Caco-2 (cell line): ENCODE measurements around the gene C1orf174. TPM values are rescaled to one million over a fixed set of nuclear protein-coding genes. Genes with fewer than 3 reads are reported as not detected.

Source experiments
- BruUV-seq: library from RNA; stranded (reverse); fragments of 400-500 nt; replicated peaks from 2 replicates; lab custom pipeline; 2021; lab: Mats Ljungman, UMichigan
- CTCF ChIA-PET: fragments of 300-600 bp; sonication (Branson Sonifier 250); formaldehyde crosslinking; loops from one replicate; lab custom pipeline; 2022; ENCODE audit warnings: antibody characterized with exemption; lab: Charles Lee
- POLR2A ChIA-PET: fragments of 300-600 bp; sonication (Branson Sonifier 250); formaldehyde crosslinking; loops from one replicate; lab custom pipeline; 2022; ENCODE audit warnings: antibody characterized with exemption; lab: Charles Lee
- DNase-seq, 2 experiments: peaks; one replicate each; pipeline versions ENCODE4 v3.0.0 to v3.0.0-alpha.2; 2020 to 2022
- H3K27me3 ChIP-seq: replicated peaks from 2 replicates; pipeline ENCODE4 v1.6.0; 2011; ENCODE audit warnings: low read length; ENCODE audit not compliant: control insufficient read depth, insufficient read depth
- H3K36me3 ChIP-seq: 2 replicates; pipeline ENCODE4 v1.5.1; 2011; ENCODE audit warnings: low read length; ENCODE audit not compliant: control insufficient read depth, insufficient read depth
- H3K4me1 ChIP-seq: fragments of 250-450 bp; sonication (Bioruptor Pico); 2 replicates; pipeline ENCODE4 v1.5.1; 2020; ENCODE audit warnings: mild to moderate bottlenecking
- H3K4me3 ChIP-seq: 2 replicates; pipeline ENCODE4 v1.5.1; 2011; ENCODE audit warnings: low read depth, mild to moderate bottlenecking, control low read depth, low read length
- H3K9me3 ChIP-seq: fragments of 250-450 bp; sonication (Bioruptor Pico); 2 replicates; pipeline ENCODE4 v1.5.1; 2020; ENCODE audit warnings: mild to moderate bottlenecking, moderate library complexity
- H3K27ac Mint-ChIP-seq: one replicate; pipeline ENCODE4 v1.8.0; 2022; ENCODE audit warnings: mixed read lengths; ENCODE audit not compliant: unreplicated experiment
- H3K27me3 Mint-ChIP-seq: one replicate; pipeline ENCODE4 v1.8.0; 2022; ENCODE audit warnings: mixed read lengths; ENCODE audit not compliant: insufficient read depth, unreplicated experiment
- H3K36me3 Mint-ChIP-seq: one replicate; pipeline ENCODE4 v1.8.0; 2022; ENCODE audit warnings: mild to moderate bottlenecking, mixed read lengths; ENCODE audit not compliant: insufficient read depth, unreplicated experiment
- H3K4me1 Mint-ChIP-seq: one replicate; pipeline ENCODE4 v1.8.0; 2022; ENCODE audit warnings: low read depth, mixed read lengths; ENCODE audit not compliant: unreplicated experiment
- H3K4me3 Mint-ChIP-seq: one replicate; pipeline ENCODE4 v1.8.0; 2022; ENCODE audit warnings: mild to moderate bottlenecking, moderate library complexity, mixed read lengths; ENCODE audit not compliant: unreplicated experiment
- H3K9me3 Mint-ChIP-seq: one replicate; pipeline ENCODE4 v1.8.0; 2022; ENCODE audit warnings: mixed read lengths; ENCODE audit not compliant: unreplicated experiment
- intact Hi-C: fragments of 100-400 bp; cut with micrococcal nuclease; formaldehyde crosslinking; loops from one replicate; pipeline ENCODE4 v1.10.0; 2022; ENCODE audit not compliant: unreplicated experiment
- total RNA-seq: library from RNA; stranded (reverse); gene quantifications from 2 replicates; pipeline ENCODE4 v1.2.3, GENCODE V29; 2022
- TF ChIP-seq, protein P1 (sequence below), 2 experiments: fragments of 200-600 bp in 1 of 2; IDR thresholded peaks; 1 replicate in 1 of 2; 2 replicates in 1 of 2; pipeline versions ENCODE4 v1.5.1 to v1.8.0; 2011 to 2022; ENCODE audit warnings: antibody characterized with exemption in 1 of 2, control low read depth in 1 of 2, inconsistent platforms in 1 of 2, low read depth in 1 of 2, low read length in 1 of 2, mild to moderate bottlenecking in 1 of 2, moderate library complexity in 1 of 2; ENCODE audit not compliant: insufficient read depth in 1 of 2, severe bottlenecking in 1 of 2, unreplicated experiment in 1 of 2

C1orf174 gene
- total RNA-seq, 1 experiment from 2014 or later, result 19.2 TPM

DNA sequence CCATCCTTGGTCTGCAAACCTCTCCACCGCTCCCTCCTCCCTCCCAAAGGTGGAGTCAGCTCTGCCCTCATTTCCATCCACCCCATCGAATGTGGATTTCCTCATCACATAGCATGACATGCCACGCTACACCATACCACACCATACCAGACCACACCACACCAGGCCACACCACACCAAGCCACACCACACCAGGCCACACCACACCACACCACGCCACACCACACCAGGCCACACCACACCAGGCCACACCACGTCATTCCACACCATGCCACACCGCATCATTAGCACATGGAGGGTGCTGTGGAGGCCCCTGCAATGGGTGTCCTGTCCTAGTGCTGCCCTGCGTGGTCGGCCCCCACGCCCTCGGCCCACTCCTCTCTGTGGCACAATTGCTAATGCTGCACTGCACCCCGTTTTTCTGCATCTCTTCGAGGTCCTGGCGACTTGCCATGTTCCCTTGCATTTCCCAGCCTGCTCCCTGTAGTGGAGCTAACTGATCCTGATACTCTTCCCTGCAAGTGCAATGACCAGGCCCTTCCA, 31.5 kb downstream of the C1orf174 start:
- peaks cover 7% of the 10 kb centered on the region for H3K4me1 Mint-ChIP-seq
- Histone ChIP-seq H3K4me1 (no peaks in the 10 kb centered on the region), H3K36me3 (peaks cover 3% of the 10 kb centered on the region; the same call in 1 of the 2 replicates), H3K27me3 (no peaks in the 10 kb centered on the region), H3K9me3 (no peaks in the 10 kb centered on the region), H3K4me3 (no peak overlapping the region)
- no peak overlapping the region for H3K27ac Mint-ChIP-seq
- BruUV-seq, result no TSS peak
- H3K36me3 Mint-ChIP-seq, result peaks cover 15% of the 10 kb centered on the region
- H3K9me3 Mint-ChIP-seq, result no peaks in the 10 kb centered on the region
- intact Hi-C loops, result no loop called here
- ChIA-PET CTCF (no interaction called here), POLR2A (no interaction called here)
- no peak for DNase-seq
- TF ChIP-seq, protein P1, sequence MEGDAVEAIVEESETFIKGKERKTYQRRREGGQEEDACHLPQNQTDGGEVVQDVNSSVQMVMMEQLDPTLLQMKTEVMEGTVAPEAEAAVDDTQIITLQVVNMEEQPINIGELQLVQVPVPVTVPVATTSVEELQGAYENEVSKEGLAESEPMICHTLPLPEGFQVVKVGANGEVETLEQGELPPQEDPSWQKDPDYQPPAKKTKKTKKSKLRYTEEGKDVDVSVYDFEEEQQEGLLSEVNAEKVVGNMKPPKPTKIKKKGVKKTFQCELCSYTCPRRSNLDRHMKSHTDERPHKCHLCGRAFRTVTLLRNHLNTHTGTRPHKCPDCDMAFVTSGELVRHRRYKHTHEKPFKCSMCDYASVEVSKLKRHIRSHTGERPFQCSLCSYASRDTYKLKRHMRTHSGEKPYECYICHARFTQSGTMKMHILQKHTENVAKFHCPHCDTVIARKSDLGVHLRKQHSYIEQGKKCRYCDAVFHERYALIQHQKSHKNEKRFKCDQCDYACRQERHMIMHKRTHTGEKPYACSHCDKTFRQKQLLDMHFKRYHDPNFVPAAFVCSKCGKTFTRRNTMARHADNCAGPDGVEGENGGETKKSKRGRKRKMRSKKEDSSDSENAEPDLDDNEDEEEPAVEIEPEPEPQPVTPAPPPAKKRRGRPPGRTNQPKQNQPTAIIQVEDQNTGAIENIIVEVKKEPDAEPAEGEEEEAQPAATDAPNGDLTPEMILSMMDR (IDR thresholded peaks at IDR 0.05; ENCODE audit: insufficient read depth in 1 of 2, low read depth in 1 of 2, low read length in 1 of 2, severe bottlenecking in 1 of 2, unreplicated experiment in 1 of 2), result no peak
- no peaks in the 10 kb centered on the region for H3K27me3 Mint-ChIP-seq
- no peak overlapping the region for H3K4me3 Mint-ChIP-seq

DNA sequence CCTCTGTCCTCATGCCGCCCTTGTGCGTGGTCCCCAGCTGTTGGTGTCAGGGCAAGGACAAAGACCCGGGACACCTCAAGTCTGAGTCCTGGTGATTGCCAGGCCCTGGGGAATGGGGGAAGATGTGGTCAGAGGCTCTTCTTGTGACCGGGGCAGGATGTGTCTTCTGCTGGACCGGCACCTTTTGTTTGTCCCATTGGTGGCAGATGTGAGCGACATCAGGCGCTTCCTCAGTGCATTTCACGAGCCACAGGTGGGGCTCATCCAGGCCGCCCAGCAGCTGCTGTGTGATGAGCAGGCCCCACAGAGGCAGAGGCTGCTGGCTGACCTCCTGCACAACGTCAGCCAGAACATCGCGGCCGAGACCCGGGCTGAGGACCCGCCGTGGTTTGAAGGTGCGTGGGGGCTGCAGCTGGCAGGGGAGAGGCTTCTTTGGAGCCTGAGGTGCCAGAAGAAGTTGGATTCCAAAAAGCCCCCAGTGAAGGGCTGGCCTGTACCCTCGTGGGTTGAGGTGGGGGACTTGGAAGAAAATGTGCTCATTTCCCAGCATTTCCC, 34.4 kb downstream of the C1orf174 start:
- BruUV-seq, result no TSS peak
- H3K27ac Mint-ChIP-seq, result no peak overlapping the region
- TF ChIP-seq, protein P1 (IDR thresholded peaks at IDR 0.05; ENCODE audit: insufficient read depth in 1 of 2, low read depth in 1 of 2, low read length in 1 of 2, severe bottlenecking in 1 of 2, unreplicated experiment in 1 of 2), result no peak
- no peaks in the 10 kb centered on the region for H3K4me1 ChIP-seq
- ChIA-PET CTCF (no interaction called here), POLR2A (interaction anchor here (0.6 kb wide), 1 partner anchor 34 kb away, joined by 3 read pairs; no protein-coding TSS in a partner anchor)
- no peaks in the 10 kb centered on the region for H3K27me3 ChIP-seq
- intact Hi-C loops, result no loop called here
- no peaks in the 10 kb centered on the region for H3K9me3 Mint-ChIP-seq
- no peak overlapping the region for H3K4me3 Mint-ChIP-seq
- H3K4me3 ChIP-seq, result no peak overlapping the region
- H3K27me3 Mint-ChIP-seq, result no peaks in the 10 kb centered on the region
- H3K9me3 ChIP-seq, result no peaks in the 10 kb centered on the region
- no peak for DNase-seq
- H3K36me3 Mint-ChIP-seq, result peaks cover 5% of the 10 kb centered on the region
- peaks cover 3% of the 10 kb centered on the region; the same call in 1 of the 2 replicates for H3K36me3 ChIP-seq
- peaks cover 7% of the 10 kb centered on the region for H3K4me1 Mint-ChIP-seq

DNA sequence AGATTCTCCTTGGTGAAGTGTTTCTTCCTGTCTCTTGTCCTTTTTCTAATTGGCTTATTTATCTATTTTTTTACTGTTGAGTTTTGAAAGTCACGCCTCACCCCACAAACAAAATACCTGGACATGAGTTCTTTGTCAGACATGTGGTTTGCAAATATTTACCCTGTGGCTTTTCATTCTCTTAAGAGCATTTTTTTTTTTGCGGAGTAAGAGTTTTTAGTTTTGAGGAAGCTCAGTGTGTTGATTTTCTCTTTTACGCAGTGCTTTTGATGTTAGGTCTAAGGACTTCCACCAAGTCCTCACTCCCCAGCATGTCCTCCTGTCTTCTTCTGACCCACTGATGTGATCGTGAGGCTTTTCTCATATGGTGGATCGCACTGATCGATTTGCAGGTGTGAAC, 35.2 kb downstream of the C1orf174 start:
- H3K4me3 Mint-ChIP-seq, result peak overlapping the region; percentile 31
- intact Hi-C loops, result no loop called here
- BruUV-seq, result no TSS peak
- H3K4me1 ChIP-seq, result no peaks in the 10 kb centered on the region
- no peak overlapping the region for H3K4me3 ChIP-seq
- CTCF ChIA-PET, result no interaction called here
- no peak for DNase-seq
- no peaks in the 10 kb centered on the region for H3K9me3 ChIP-seq
- H3K27me3 ChIP-seq, result no peaks in the 10 kb centered on the region
- peaks cover 3% of the 10 kb centered on the region; the same call in 1 of the 2 replicates for H3K36me3 ChIP-seq
- peaks cover 5% of the 10 kb centered on the region for H3K36me3 Mint-ChIP-seq
- no peaks in the 10 kb centered on the region for H3K9me3 Mint-ChIP-seq
- POLR2A ChIA-PET, result interaction anchor here (0.6 kb wide), 1 partner anchor 35 kb away, joined by 3 read pairs; no protein-coding TSS in a partner anchor
- no peak overlapping the region for H3K27ac Mint-ChIP-seq
- H3K4me1 Mint-ChIP-seq, result peaks cover 7% of the 10 kb centered on the region
- no peaks in the 10 kb centered on the region for H3K27me3 Mint-ChIP-seq
- TF ChIP-seq, protein P1 (IDR thresholded peaks at IDR 0.05; ENCODE audit: insufficient read depth in 1 of 2, low read depth in 1 of 2, low read length in 1 of 2, severe bottlenecking in 1 of 2, unreplicated experiment in 1 of 2), result no peak
